ENCODE data around the gene KCNK13. TPM values are rescaled to one million over a fixed set of nuclear protein-coding genes. Genes with fewer than 3 reads are reported as not detected.

The KCNK13 gene
- total RNA-seq, 4 donors from 2014 or later: 0.09 to 0.19 (median 0.13) TPM

DNA sequence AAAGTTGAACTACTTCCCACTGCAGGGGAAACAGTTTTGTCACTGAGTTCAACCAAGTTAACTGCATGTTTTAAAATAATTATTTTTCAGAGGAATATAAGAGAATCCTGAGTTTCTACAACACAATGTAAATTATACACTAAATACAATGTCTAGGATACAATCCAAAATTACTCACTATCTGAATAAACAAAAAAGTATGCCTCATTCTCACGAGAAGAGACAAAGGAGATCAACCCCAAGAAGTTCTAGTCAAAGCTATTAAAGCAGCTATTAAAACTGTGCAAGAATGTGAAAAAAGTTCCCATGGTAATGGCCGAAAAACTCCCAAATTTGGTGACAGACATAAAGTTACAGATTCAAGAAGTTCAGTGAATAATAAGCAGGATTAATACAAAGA, 8.8 kb upstream of the KCNK13 start:
- Histone ChIP-seq H3K9me3 (no peaks in the 10 kb centered on the region), H3K4me1 (no peaks in the 10 kb centered on the region), H3K36me3 (no peaks in the 10 kb centered on the region), H3K4me3 (no peak overlapping the region), H3K27ac (no peak overlapping the region), H3K27me3 (peaks cover 0 to 63% (median 3%) of the 10 kb centered on the region in 4 donors)
- TF ChIP-seq, protein P1, sequence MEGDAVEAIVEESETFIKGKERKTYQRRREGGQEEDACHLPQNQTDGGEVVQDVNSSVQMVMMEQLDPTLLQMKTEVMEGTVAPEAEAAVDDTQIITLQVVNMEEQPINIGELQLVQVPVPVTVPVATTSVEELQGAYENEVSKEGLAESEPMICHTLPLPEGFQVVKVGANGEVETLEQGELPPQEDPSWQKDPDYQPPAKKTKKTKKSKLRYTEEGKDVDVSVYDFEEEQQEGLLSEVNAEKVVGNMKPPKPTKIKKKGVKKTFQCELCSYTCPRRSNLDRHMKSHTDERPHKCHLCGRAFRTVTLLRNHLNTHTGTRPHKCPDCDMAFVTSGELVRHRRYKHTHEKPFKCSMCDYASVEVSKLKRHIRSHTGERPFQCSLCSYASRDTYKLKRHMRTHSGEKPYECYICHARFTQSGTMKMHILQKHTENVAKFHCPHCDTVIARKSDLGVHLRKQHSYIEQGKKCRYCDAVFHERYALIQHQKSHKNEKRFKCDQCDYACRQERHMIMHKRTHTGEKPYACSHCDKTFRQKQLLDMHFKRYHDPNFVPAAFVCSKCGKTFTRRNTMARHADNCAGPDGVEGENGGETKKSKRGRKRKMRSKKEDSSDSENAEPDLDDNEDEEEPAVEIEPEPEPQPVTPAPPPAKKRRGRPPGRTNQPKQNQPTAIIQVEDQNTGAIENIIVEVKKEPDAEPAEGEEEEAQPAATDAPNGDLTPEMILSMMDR (IDR thresholded peaks at IDR 0.05): no peak
- TF ChIP-seq POLR2A (IDR thresholded peaks at IDR 0.05): no peak
- DNase-seq: no peak
- 49 to 58% methylated on average over 2 of the region's 2 CpGs for WGBS, 2 donors
- intact Hi-C loops (cut with DNase I): no loop called here

DNA sequence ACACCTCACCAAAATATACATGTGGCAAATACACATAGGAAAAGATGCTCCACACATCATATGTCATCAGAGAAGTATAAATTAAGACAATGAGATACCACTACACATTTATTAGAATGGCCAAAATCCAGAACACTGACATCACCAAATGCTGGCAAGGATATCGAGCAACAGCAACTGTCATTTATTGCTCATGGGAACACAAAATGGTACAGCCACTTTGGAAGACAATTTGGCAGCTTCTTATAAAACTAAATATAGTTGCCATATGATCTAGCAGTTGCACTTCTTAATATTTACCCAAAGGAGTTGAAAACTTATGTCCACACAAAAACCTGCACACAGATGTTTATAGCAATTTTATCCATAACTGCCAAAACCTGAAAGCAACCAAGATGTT, 7.0 kb upstream of the KCNK13 start:
- 57 to 80% methylated on average over 1 of the region's 1 CpG for WGBS, 2 donors
- no peaks in the 10 kb centered on the region for H3K36me3 ChIP-seq
- no peak for DNase-seq
- peaks cover 0 to 80% (median 3%) of the 10 kb centered on the region in 4 donors for H3K27me3 ChIP-seq
- intact Hi-C loops (cut with DNase I): no loop called here
- H3K9me3 ChIP-seq: no peaks in the 10 kb centered on the region
- H3K4me1 ChIP-seq: peaks cover 0 to under 1% (median 0%) of the 10 kb centered on the region in 3 donors
- TF ChIP-seq, protein P1 (IDR thresholded peaks at IDR 0.05): no peak
- no peak for TF ChIP-seq POLR2A (IDR thresholded peaks at IDR 0.05)
- H3K4me3 ChIP-seq: no peak overlapping the region
- H3K27ac ChIP-seq: no peak overlapping the region

DNA sequence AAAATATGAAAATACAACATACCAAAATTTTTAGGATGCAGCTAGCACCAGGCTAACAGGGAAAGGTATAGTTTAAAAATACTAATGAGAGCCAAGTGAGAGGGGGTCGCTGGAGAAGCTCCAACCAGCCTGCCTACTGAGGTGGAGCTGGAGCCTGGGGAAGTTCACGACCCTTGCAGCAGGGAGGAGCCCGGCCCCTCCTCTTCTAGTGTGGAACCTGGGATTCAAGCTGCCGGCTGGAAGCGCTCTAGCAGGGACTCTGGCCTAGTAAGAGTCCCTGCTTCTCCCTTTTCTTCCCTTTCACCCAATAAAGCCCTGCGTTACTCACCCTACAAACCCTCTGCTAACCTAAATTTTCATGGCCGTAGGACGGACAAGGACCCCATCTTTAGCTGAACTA, 5.0 kb upstream of the KCNK13 start:
- intact Hi-C loops (cut with DNase I): no loop called here
- H3K36me3 ChIP-seq: no peaks in the 10 kb centered on the region
- H3K4me1 ChIP-seq: peaks cover 19 to 21% (median 19%) of the 10 kb centered on the region in 3 donors
- no peak overlapping the region for H3K27ac ChIP-seq
- no peak for DNase-seq
- TF ChIP-seq POLR2A (IDR thresholded peaks at IDR 0.05): no peak
- TF ChIP-seq, protein P1 (IDR thresholded peaks at IDR 0.05): no peak
- H3K4me3 ChIP-seq: no peak overlapping the region
- no peaks in the 10 kb centered on the region for H3K9me3 ChIP-seq
- peaks cover 5 to 88% (median 6%) of the 10 kb centered on the region in 4 donors for H3K27me3 ChIP-seq
- WGBS, 2 donors: 45 to 59% methylated on average over 7 to 8 of the region's 8 CpGs

DNA sequence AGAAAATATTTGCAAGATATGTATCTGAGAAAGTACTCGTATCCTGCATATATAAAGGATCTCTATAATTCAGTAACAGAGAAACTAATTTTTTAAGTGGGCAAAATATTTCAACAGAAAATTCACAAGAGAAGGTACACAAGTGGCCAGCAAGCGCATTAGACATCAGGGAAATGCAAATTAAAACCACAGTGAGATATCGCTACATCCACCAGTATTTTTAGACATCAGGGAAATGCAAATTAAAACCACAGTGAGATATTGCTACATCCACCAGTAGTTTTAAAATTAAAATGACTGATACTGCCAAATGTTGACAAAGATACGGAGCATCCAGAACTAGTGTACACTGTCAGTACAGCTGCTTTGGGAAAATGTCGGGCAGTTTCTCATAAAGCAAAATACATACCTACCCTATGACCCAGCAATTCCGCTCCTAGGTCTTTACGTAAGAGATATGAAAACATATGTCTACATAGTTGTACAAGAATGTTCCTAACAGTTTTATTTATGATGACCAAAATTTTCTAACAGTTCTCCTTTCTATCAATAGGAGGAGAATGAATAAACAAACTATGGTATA, 2.8 kb upstream of the KCNK13 start:
- no peak overlapping the region for H3K27ac ChIP-seq
- no peak for DNase-seq
- H3K27me3 ChIP-seq: peaks cover 4 to 94% (median 12%) of the 10 kb centered on the region in 4 donors
- whole genome bisulfite sequencing, 2 donors: 80 to 82% methylated on average over 7 of the region's 7 CpGs
- peaks cover 20 to 32% (median 24%) of the 10 kb centered on the region in 3 donors for H3K4me1 ChIP-seq
- no peaks in the 10 kb centered on the region for H3K9me3 ChIP-seq
- H3K36me3 ChIP-seq: no peaks in the 10 kb centered on the region
- TF ChIP-seq POLR2A (IDR thresholded peaks at IDR 0.05): no peak
- TF ChIP-seq, protein P1 (IDR thresholded peaks at IDR 0.05): no peak
- no peak overlapping the region for H3K4me3 ChIP-seq
- intact Hi-C loops (cut with DNase I): no loop called here

DNA sequence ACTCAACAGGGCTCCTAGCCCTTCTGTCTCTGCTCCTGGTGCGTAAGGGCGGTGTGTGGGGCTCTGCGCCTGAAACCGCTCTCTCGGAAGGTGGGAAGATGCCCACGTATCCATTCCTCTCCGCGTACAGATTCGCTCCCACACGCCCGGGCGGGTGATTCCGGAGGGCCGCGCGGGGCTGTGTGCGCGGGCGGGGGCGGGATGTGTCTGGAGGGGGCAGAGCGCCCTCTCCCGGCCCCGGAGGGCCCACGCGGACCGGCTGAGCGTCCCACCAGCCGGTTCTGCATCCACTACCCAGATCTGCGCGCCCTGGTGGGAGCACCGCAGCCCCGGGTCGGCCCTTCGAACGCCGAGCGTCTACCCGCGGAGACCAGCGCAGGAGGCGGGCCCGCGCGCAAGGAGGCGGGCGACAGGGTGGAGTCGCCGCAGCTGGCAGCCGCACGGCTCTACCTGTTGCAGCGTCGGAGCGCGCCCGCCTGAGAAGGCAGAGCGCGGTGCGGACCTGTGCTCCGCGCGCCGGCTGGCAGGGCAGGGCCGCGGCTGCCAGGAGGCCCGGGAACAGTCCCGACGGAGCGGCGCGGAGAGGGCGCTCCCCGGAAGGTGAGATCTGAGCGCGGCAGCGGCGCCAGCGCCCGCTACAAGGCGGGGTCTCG, 1.4 kb upstream of the KCNK13 start:
- Histone ChIP-seq H3K4me1 (peaks cover 20 to 32% (median 24%) of the 10 kb centered on the region in 3 donors), H3K27me3 (peaks cover 4 to 94% (median 12%) of the 10 kb centered on the region in 4 donors), H3K36me3 (no peaks in the 10 kb centered on the region), H3K4me3 (peak overlapping the region; percentile 33 to 67 (median 42)), H3K27ac (no peak overlapping the region), H3K9me3 (no peaks in the 10 kb centered on the region)
- intact Hi-C loops (cut with DNase I): no loop called here
- no peak for DNase-seq
- TF ChIP-seq, protein P1 (IDR thresholded peaks at IDR 0.05): peak in 3 of 6 experiments; percentile 12 to 41 (median 18)
- TF ChIP-seq POLR2A (IDR thresholded peaks at IDR 0.05): no peak
- 0% methylated on average over 12 of the region's 80 CpGs; no CpG with 5 or more reads in 1 of the 2 donors for WGBS, 2 donors
